Dedifferentiated amniotic fluid mesenchymal stem cell (primary cell): ENCODE results near the gene TRAF3IP1.
A peak's percentile ranks its signal among the peaks of the same experiment; 100 is the strongest.
"Not testable (repeated sequence)": the region's sequence is repeated elsewhere in the genome, so short reads cannot be mapped to it uniquely, and the experiment has no call there.

Experiments used
- DNase-seq: peaks from one replicate; pipeline ENCODE4 v3.0.0-alpha.2; 2016; ENCODE audit errors: extremely low spot score

Gene TRAF3IP1, protein sequence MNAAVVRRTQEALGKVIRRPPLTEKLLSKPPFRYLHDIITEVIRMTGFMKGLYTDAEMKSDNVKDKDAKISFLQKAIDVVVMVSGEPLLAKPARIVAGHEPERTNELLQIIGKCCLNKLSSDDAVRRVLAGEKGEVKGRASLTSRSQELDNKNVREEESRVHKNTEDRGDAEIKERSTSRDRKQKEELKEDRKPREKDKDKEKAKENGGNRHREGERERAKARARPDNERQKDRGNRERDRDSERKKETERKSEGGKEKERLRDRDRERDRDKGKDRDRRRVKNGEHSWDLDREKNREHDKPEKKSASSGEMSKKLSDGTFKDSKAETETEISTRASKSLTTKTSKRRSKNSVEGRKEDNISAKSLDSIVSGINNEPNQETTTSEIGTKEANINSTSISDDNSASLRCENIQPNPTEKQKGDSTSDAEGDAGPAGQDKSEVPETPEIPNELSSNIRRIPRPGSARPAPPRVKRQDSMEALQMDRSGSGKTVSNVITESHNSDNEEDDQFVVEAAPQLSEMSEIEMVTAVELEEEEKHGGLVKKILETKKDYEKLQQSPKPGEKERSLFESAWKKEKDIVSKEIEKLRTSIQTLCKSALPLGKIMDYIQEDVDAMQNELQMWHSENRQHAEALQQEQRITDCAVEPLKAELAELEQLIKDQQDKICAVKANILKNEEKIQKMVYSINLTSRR

DNA sequence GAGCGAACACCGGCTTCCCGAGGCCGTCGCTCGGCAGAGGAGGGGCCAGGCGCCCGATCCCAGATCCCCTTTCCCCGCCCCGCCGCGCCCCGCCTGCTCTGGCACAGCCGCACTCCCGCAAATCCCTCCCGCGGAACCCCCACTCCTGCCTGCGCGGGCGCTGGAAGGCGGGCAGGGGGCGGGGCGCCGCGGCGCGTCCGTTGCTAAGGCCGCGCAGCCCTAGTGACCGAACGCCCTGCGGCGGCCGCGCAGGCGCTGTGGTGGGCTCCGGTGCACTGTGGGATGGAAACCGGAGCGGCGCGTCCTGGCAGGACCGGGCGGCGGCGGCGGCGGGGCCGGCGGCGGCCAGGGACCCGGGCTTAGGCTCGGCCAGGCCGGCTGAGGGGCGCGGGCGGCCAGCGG lies at the start of gene TRAF3IP1:
Gene TRAF3IP1 (plus strand): TSS at position 273 of the 402 bp plus-strand sequence. CDS start 145 bp downstream, outside the sequence.
- DNase-seq, result peak; percentile 80

DNA sequence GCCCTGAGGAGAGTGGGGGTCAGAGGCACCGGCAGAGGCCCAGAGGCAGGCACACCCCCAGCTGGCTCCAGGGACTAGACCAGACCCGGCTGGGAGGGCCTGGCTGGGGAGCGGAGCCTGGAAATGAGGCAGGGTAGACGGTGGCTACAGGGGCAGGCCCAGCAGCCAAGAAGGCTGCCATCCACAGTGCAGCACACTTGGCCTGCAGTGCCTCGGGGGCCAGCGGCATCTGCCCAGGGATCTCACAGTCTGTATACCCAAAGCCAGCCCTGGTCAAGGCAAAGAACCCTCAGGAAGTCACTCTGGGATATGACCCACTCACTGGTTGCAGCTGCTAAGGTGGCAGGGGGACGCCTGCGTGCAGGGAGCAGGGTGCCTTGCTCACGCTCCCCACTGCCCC lies 49.7 kb upstream of the TRAF3IP1 start:
- no peak for DNase-seq

DNA sequence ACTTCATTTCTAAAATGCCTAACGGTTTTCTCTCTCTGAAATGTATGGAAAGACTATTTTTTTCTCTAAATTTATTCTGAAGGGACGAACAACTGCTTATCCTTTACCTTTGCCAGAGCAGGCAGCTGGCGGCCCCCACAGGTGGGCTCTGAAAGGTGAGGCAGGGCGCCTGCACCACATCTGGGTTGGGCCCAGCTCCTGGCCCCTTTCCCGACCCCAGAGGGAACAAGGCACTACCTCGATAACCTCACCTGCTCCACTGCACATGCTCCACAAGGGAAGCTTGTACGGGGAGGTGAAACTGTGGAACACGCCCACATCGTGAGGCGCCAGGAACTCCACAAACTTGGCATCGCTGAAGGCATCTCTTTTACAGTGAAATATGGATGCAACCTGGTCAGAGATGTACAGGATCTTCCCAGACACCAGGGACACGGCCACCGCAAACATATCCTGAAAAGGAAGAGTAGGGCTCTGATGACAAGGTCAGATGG lies 49.2 kb upstream of the TRAF3IP1 start:
- no peak for DNase-seq

DNA sequence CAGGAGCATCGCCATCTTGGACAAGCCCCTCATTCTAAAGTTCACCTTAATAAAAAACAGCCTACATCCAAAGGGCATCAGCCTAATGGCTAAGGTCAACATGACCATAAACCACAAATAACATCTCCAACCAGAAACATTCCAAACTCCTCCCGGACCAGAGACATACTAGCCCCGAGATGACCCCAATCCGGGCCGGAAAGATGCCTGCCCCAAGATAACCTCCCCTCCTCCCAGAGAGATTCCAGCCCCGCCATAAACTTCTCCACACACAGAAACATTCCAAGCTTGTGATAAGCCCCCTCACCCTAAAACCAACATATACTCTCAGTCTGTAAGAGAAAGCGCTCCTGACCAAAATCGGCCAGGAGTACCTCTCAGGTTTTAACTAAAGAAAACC lies 48.6 kb upstream of the TRAF3IP1 start:
- DNase-seq, result not testable (repeated sequence)

DNA sequence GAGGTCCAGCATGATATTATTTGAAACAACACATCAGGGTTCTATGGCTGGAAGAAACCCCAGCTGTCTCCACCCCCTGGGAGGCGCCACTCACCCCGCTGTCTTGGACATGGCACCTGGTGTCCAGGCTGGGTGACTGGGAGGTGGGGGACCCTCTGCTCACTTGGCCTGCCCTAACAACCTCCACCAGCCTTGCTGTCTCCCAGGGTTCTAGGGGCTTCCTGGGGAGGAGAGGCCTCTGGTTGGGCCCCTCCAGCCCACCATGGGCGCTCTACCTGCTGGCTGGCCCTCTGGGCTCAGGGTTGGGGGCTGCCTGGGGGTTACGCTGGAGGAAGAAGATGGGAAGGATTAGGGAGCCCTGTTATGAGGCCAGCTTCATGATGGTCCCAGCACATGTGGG lies 48.2 kb upstream of the TRAF3IP1 start:
- no peak for DNase-seq

DNA sequence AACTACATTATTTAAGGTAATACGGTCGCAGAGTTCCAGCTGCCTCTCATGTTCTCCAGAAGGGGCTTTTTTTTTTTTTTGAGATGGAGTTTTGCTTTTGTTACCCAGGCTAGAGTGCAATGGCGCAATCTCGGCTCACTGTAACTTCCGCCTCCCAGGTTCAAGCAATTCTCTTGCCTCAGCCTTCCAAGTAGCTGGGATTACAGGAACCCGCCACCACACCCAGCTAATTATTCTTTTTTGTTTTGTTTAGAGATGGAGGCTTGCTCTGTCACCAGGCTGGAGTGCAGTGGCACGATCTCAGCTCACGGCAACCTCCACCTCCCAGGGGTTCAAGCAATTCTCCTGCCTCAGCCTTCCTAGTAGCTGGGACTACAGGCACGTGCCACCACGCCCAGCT lies 46.9 kb upstream of the TRAF3IP1 start:
- DNase-seq, result not testable (repeated sequence)

DNA sequence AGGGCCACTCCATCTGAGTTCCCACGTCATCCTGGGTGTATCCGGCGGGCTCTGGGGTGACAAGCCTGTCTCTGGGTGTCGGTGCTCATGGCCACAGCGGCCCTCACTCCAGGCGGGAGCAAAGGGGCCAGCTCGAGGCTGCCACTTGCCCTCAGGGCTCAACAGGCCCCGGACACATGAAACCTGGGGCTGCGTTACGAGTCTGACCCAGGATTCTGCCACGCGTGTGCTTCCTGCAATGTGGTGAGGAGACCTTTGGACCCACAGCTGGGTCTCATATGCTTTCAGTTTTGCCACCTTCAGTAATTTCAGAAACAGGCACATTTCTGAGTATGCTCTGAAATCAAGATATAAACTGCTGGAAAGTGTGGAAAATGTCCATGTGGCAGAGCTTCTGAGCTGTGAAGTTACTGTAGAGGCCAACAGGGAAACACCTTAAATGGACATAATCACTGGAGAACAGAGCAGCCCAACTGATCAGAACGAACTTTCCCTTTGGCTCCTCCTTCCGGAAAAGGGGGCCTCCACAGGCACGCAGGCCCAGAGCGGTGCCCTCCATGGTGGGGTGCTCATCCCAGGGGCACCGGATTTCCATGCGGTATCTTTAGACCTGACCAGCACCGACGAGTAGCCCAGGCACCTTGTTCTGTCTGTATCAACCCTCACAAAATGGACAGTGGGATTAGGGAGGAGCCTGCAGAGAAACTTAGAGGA lies 46.0 kb upstream of the TRAF3IP1 start:
- DNase-seq, result no peak

DNA sequence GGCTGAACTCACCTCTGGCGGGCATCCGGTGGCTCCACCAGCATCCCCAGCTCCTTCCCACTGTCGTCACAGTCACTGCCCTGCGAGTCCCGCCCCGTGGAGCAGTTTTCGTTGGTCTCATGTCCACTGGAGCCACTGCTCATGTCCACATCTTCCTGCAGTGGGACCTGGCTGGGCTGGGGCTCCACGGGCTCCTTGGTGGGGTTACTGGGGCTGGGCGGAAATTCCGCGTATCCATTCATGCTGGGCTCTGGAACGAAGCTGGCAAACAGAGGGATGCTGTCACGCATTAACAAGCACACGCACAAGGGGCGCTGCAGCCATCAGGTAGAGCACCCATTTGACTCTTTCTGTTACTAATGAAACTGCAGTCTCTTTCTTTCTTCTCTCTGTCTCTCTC lies 42.6 kb upstream of the TRAF3IP1 start:
- DNase-seq, result no peak

DNA sequence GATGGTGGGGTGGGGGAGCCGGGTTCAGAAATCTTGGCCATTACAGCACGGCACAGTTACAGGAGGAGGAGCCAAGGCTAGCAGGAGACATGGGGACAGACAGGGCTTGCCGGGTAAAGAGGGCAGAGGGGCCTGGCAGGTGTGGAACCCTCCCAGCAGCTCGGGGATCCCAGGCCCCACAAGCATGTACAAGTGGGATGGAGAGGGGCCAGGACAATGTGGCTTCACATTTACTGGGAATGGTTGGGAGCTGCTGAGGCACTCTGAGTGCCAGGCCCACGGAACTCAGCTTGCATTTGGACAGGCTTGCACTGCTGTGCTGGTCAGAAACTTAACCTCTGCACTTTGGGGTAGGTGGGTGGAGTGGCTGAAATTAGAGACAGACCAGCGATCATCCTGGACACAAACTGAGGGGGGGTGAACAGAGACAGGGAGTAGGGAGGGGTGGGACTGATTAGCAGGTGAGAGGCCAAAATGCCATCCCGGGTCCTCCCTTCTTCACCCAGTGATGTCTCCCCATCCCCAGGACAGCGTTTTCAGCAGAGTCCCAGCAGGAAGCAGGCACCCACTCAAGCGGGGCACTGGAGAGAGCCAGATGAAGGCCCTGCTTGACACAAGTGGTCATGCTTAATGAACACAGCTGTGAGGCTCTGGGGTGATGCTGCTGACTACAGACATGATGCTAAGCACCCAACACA lies 41.5 kb upstream of the TRAF3IP1 start:
- DNase-seq, result no peak

DNA sequence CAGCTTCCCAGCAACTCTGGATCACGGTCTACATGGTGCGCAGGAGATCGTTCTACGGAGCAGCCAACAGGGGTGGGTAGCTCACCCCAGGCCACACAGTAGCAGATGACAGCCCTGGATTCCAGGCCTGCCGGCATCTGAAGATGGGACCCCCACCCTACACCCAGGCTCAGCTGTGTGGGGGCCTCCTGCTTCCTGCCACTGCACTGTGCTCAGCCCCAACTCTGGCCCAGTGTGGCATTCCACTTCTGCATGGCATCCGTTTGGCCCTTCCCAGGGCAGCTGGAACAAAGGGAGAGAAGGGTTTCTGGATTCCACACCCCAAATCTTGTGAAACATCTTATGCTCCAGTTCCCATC lies 41.0 kb upstream of the TRAF3IP1 start:
- no peak for DNase-seq

DNA sequence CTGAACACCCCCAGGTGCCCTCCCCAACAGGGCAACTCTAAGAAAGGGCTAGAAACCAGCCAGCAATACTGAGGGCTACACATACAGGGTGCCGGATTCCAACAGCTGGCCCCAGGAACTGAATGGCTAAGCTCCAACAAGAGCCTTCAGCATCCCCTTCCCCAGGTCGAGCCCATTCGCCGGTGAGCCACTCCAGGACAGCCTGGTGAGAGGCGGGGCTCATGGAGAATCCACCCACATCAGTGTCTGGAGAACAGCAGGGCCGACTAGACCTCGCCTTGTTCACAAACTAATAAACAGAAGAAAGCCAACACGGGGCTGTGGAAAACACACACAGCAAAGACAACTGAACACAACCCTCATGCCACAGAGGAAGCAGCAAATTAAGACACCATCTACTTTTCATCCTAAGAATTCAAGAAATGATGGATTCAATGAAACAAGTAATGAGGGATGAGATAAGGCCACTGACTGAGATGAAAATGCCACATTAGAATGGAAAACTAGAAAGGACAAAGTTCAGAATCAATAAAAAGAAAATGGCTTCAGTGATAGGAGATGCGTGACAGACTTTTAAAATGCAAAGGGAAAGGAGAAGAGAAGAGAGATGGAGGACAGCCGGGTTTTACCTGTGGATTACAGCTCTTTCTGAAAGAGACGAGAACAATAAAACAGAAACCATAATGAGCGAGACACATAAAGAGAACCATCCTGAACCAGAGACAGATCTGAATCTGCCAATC lies 40.1 kb upstream of the TRAF3IP1 start:
- no peak for DNase-seq

DNA sequence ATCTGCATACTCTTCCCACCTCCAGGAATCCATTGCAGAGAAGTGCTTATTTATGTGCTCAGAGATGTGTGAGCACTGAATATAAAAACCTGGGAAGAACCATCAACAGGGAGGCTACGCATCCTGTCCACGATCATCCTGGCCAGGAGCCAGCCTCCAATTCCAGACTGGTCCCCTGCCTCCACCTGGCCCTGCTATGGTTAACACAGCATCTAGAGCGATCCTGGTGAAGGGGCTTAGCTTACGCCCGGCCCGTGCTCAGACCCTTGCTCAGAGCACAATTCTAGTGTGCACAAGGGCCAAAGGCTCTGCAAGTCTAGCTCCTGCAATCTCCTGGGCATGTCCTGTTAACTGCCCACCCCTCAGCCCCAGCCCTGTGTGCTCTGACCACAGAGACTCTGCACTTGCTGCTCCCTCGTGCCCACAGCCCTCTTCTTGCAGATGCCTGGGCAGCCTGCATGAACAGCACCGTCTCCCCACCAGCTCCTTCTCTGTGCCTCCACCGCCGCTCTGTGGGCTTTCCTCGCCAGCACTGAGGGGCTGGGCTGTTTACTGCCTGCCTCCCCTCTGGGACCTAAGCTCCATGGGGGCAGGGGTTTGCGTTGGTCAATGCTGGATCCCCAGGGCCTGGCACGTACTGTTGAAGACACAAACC lies 38.4 kb upstream of the TRAF3IP1 start:
- DNase-seq, result no peak

DNA sequence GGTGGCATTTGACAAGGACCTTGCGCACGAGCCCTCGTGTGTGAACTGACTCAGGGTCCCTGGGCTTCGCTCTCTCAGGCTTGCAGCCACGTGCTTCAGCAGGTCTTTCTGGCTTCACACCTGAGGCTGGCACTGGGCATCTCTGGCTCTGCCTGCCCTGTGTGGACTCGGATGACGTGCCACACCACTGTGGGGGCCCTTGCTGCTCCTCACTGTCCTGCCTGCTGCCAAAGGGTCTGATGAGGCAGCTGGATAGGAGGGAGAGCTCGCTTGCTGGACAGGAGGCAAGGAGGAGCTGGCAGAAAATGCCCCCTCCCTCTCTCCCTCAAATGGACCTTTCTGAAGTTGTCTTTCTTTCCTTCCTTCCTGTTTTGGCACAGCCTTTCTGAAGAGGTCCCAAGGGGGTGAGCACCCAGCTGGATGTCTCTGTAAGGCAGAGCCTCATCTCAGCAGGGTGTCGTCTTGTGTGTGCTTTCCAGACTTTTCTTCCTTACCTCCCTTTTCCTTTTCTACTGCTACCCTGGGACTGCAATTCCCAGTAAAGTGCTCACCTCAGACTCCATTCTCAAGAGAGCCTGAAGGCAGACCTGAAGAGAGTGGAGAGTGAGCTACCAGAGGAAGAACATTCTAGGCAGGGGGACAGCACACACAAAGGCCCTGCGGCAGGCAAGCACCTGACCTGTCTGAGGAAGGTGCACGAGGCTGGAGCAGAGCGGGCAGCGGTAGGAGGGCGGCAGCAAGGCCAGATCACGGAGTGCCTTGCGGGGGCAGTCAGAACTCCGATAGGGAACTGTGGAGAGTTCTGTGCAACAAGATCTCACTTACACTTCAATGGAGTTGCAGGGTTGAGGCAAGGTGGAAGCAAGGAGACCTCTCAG lies 37.2 kb upstream of the TRAF3IP1 start:
- no peak for DNase-seq

DNA sequence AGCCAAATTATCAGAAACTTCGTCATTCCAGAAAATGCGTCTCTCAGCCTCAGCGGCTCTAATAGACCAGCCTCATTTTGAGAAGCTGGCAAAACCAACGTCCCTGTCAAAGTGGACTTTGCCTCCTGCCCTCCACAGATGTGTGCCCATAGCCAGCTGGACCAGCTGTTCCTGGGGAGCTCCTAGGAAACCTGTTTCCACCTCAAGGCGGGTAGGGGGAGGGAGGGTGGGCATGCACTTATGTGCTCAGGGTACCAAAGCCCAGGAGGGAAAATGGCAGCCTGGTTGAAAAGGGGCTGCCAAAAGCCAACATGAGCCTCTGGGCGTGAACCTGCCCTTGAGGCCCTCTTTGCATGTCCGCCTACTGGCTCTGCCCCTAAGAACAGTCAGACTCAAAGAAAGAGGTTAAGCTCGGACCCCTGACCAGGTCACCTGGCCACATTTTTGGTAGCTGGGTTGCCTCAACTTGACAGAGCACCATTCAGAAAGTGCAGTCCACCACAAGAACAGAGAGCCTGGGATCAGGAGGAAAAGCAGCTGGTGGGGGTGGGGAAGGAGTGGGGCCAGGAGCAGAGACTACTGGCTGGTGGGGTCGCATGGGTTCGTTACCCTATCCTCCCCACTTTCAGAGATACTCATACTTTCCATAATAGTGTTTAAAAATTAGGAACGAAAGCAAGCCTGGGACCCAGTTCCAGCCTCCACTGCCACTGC lies 35.4 kb upstream of the TRAF3IP1 start:
- no peak for DNase-seq

DNA sequence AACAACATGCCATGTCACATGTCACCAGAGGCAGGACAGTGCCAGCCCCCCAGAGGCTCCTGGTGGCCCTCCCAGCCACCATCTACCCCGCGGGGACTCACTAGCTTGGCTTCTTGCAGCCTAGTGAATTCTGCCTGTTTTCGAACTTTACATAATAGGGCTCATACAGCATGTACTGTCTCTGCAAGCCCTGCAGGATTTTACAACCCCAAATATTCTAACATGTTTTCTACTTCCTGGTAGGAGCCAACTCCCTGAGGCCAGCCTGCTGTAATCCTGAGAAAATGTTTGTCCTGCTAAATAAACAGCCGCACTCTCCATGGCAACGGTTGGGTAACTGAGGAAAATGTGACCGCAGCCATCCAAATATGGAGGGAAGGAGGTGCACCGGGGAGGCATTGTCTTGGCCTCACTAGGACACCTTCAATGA lies 34.6 kb upstream of the TRAF3IP1 start:
- peak; percentile 99 for DNase-seq

DNA sequence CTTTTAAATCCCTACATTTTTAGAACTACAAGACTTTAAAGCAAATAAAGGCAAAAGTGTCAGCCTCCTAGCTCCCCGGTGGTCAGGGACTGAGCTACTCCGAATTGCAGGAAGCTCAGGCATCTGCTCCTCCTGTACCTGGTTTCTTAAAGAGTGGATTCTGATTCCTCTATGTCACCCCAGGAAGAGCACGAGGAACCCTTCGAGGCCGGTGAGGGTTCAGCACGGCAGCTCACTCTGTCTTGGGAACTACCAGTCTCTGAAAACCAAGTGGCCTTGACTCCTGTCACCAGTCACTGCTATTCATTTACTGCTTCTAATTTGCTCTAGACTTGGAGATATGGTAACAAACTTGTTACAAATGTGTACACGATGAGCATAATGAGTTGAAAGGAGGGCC lies 34.2 kb upstream of the TRAF3IP1 start:
- DNase-seq, result no peak

DNA sequence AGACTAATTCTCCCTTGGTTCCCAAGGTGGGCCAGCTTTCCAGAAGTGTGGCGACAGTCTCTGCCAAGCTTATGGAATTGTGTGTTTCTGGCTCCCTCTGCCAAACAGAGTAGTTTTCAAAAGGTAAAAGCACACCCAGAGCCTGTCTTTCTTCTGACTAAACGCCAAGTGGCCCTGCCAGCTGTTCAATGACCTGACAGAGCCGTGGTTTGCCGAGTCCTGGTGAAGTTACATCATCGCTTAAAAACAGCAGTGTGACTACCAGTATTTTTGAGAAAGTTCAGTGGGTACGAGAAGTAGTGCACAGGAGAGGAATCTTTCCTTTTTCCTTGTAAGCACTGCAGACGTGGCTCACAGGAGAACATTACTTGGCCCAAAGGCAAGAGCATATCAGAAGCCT lies 33.8 kb upstream of the TRAF3IP1 start:
- DNase-seq, result peak; percentile 33

DNA sequence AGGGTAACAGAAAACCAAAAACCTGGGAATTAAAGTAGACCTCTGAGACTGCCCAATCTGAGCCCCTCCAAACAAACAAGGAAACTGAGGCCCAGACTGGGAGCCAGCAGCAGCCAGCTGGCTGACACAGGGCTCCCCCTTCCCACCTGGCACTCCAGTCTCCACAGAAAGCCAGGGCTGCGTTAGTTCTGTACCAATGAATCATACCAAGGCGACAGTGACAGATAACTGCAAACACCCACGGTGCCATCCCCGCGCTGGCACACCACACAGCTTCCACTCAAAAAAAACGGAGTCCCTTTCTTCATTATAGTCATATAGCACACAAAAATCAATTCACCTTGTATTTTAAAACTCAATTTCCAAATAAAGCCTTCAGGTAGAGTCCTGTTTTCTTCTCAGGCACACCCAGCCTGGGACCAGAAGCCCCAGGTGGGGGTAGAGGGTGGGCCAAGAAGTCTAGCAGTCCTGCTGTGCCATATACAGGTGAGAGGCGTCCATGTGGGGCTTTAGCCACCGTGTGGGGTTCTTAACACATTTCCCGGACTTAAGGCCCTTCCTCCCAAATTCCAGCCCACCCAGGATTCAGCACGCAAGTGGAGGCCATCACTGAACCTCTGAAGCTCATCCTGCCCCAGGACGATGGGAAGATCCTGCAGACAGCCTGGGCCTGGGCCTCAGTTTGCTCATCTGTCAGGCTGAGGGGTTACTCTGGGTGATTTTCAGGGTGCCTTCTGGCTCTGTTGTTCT lies 33.2 kb upstream of the TRAF3IP1 start:
- no peak for DNase-seq
